Measurements from ENCODE around the gene ZBED1.
"Not testable (repeated sequence)": the region's sequence is repeated elsewhere in the genome, so short reads cannot be mapped to it uniquely, and the experiment has no call there.

ZBED1 gene

GRCh38 chrX:2464677-2465166 lies 36.1 kb downstream of the ZBED1 start:
- no peak for TF ChIP-seq CTCF (conservative IDR thresholded peaks at IDR 0.05)
- no peak for TF ChIP-seq ZFX (IDR thresholded peaks at IDR 0.05)
- no peak overlapping the region for H3K27ac ChIP-seq

GRCh38 chrX:2463973-2464676 lies 36.7 kb downstream of the ZBED1 start:
- TF ChIP-seq CTCF (conservative IDR thresholded peaks at IDR 0.05) (no peak), ZFX (IDR thresholded peaks at IDR 0.05) (no peak)
- no peak overlapping the region for H3K27ac ChIP-seq

GRCh38 chrX:2463481-2463880 lies 37.3 kb downstream of the ZBED1 start:
- H3K27ac ChIP-seq = not testable (repeated sequence)

GRCh38 chrX:2462780-2463179 lies 38.0 kb downstream of the ZBED1 start:
- no peak overlapping the region for H3K27ac ChIP-seq
- TF ChIP-seq CTCF (conservative IDR thresholded peaks at IDR 0.05) (no peak), ZFX (IDR thresholded peaks at IDR 0.05) (no peak)

- no peak for TF ChIP-seq ZFX (IDR thresholded peaks at IDR 0.05)
- no peak for TF ChIP-seq CTCF (conservative IDR thresholded peaks at IDR 0.05)
- H3K27ac ChIP-seq = no peak overlapping the region
Observed at GRCh38 chrX:2462074-2462473, 38.7 kb downstream of the ZBED1 start.

- TF ChIP-seq CTCF (conservative IDR thresholded peaks at IDR 0.05) (no peak), ZFX (IDR thresholded peaks at IDR 0.05) (no peak)
Observed at GRCh38 chrX:2461711-2462016, 39.1 kb downstream of the ZBED1 start.

GRCh38 chrX:2460821-2461710 lies 39.7 kb downstream of the ZBED1 start:
- not testable (repeated sequence) for H3K27ac ChIP-seq

More at GRCh38 chrX:2461711-2462016, 39.1 kb downstream of the ZBED1 start:
- H3K27ac ChIP-seq = no peak overlapping the region

GRCh38 chrX:2460048-2460447 lies 40.7 kb downstream of the ZBED1 start:
- not testable (repeated sequence) for H3K27ac ChIP-seq

GRCh38 chrX:2458309-2458708 lies 42.5 kb downstream of the ZBED1 start:
- TF ChIP-seq CTCF (conservative IDR thresholded peaks at IDR 0.05) = no peak
- no peak for TF ChIP-seq ZFX (IDR thresholded peaks at IDR 0.05)
- no peak overlapping the region for H3K27ac ChIP-seq
